Panc1 (cell line): Measurements from ENCODE around the gene CARD16. TPM values are rescaled to one million over a fixed set of nuclear protein-coding genes. Genes with fewer than 3 reads are reported as not detected.

Source experiments
- ATAC-seq: fragments of 200-7000 bp; cut with Tn5 transposase; 2 replicates; pipeline ENCODE4 v1.9.1; 2020; ENCODE audit warnings: mild to moderate bottlenecking, moderate library complexity
- BruUV-seq: library from RNA; stranded (reverse); fragments of 400-500 nt; replicated peaks from 2 replicates; lab custom pipeline; 2021; lab: Mats Ljungman, UMichigan
- CTCF ChIA-PET: fragments of 300-600 bp; sonication (Branson Sonifier 250); formaldehyde crosslinking; loops from one replicate; lab custom pipeline; 2022; ENCODE audit warnings: antibody characterized with exemption; lab: Charles Lee
- POLR2A ChIA-PET: fragments of 300-600 bp; sonication (Branson Sonifier 250); formaldehyde crosslinking; loops from one replicate; lab custom pipeline; 2022; ENCODE audit warnings: antibody characterized with exemption; lab: Charles Lee
- DNase-seq: peaks from one replicate; pipeline ENCODE4 v3.0.0-alpha.2; 2010; ENCODE audit warnings: low read depth, low spot score
- H3K27ac ChIP-seq: 2 replicates; pipeline ENCODE4 v1.5.1; 2011; ENCODE audit warnings: mild to moderate bottlenecking, low read length, inconsistent platforms
- H3K27me3 ChIP-seq: fragments of 200-500 bp; sonication (Bioruptor generic); 2 replicates; pipeline ENCODE4 v1.6.0; 2014; ENCODE audit warnings: low read length, inconsistent platforms; ENCODE audit not compliant: control insufficient read depth, insufficient read depth
- H3K36me3 ChIP-seq: fragments of 200-500 bp; sonication (Bioruptor generic); 2 replicates; pipeline ENCODE4 v1.5.1; 2014; ENCODE audit warnings: inconsistent platforms, mild to moderate bottlenecking, low read length, moderate library complexity; ENCODE audit not compliant: control insufficient read depth, insufficient read depth
- H3K4me1 ChIP-seq: 2 replicates; pipeline ENCODE4 v1.5.1; 2011; ENCODE audit warnings: inconsistent platforms, mild to moderate bottlenecking, low read length, moderate library complexity; ENCODE audit not compliant: control insufficient read depth, insufficient read depth
- H3K4me3 ChIP-seq, 2 experiments: 2 replicates each; pipeline ENCODE4 v1.5.1; 2011 to 2012; ENCODE audit warnings: low read depth in 2 of 2, low read length in 2 of 2, mild to moderate bottlenecking in 2 of 2, inconsistent platforms in 1 of 2, moderate library complexity in 1 of 2
- H3K9me3 ChIP-seq: fragments of 200-500 bp; sonication (Bioruptor generic); 2 replicates; pipeline ENCODE4 v1.5.1; 2014; ENCODE audit warnings: low read depth, mild to moderate bottlenecking, inconsistent platforms, low read length, moderate library complexity; ENCODE audit not compliant: control insufficient read depth, insufficient read depth
- POLR2AphosphoS5 ChIP-seq: IDR thresholded peaks from 2 replicates; pipeline ENCODE4 v1.6.1; 2012; ENCODE audit warnings: mild to moderate bottlenecking, low read depth, low read length, moderate library complexity
- SIN3A ChIP-seq: IDR thresholded peaks from 2 replicates; pipeline ENCODE4 v1.6.1; 2012; ENCODE audit warnings: low read depth, mild to moderate bottlenecking, low read length, moderate library complexity, borderline replicate concordance; ENCODE audit not compliant: insufficient read depth
- TCF7L2 ChIP-seq: IDR thresholded peaks from 2 replicates; pipeline ENCODE4 v1.6.1; 2011; ENCODE audit warnings: mild to moderate bottlenecking, low read depth, low read length, inconsistent platforms
- in situ Hi-C: cut with HindIII; loops from 2 replicates; pipeline ENCODE4 v1.10.0; 2016; ENCODE audit warnings: low sequenced_read_pairs, low pct_unique_long_range_greater_than_20kb
- intact Hi-C: fragments of 100-400 bp; cut with micrococcal nuclease; formaldehyde crosslinking; loops from one replicate; pipeline ENCODE4 v1.10.0; 2022; ENCODE audit not compliant: unreplicated experiment
- total RNA-seq: library from RNA; stranded (reverse); gene quantifications from one replicate; pipeline ENCODE4 v1.2.1, GENCODE V29; 2021; ENCODE audit not compliant: unreplicated experiment
- TF ChIP-seq, protein P1 (sequence below): fragments of 450-650 bp; IDR thresholded peaks from 2 replicates; pipeline ENCODE4 v1.5.1; 2017; ENCODE audit warnings: mild to moderate bottlenecking
- TF ChIP-seq, protein P2 (sequence below), 2 experiments: IDR thresholded peaks; 2 replicates each; pipeline ENCODE4 v1.6.1; 2011 to 2012; ENCODE audit warnings: low read depth in 2 of 2, control low read depth in 1 of 2, low read length in 1 of 2, mild to moderate bottlenecking in 1 of 2, moderate library complexity in 1 of 2; ENCODE audit not compliant: insufficient read depth in 1 of 2

CARD16 gene
- total RNA-seq, 1 experiment from 2014 or later, result not detected

DNA sequence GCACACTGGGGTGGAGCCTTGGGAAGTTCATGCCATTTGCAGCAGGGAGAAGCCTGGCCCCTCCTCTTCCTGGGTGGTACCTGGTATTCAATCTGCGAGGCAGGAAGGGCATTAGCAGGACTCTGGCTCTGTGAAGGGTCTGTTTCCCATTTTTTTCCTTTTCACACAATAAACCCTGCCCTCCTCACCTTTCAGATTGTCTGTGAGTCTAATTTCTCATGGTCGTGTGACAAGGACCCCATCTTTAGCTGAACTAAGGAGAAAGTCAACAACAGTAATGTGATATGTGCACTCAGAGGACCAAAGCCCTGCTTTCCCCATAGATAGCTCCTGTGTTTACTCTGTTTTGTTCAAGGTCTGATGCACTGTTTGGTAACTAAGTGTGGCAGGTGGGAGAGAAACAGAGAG, 50.1 kb downstream of the CARD16 start:
- Histone ChIP-seq H3K27me3 (no peaks in the 10 kb centered on the region; the same call in 1 of the 2 replicates), H3K36me3 (no peaks in the 10 kb centered on the region), H3K4me3 (no peak overlapping the region), H3K4me1 (no peaks in the 10 kb centered on the region), H3K27ac (no peak overlapping the region), H3K9me3 (no peaks in the 10 kb centered on the region)
- CTCF ChIA-PET, result no interaction called here
- ATAC-seq (no peak), DNase-seq (no peak)
- BruUV-seq, result no TSS peak
- in situ Hi-C loops (no loop called here), intact Hi-C loops (no loop called here)
- TF ChIP-seq, protein P1, sequence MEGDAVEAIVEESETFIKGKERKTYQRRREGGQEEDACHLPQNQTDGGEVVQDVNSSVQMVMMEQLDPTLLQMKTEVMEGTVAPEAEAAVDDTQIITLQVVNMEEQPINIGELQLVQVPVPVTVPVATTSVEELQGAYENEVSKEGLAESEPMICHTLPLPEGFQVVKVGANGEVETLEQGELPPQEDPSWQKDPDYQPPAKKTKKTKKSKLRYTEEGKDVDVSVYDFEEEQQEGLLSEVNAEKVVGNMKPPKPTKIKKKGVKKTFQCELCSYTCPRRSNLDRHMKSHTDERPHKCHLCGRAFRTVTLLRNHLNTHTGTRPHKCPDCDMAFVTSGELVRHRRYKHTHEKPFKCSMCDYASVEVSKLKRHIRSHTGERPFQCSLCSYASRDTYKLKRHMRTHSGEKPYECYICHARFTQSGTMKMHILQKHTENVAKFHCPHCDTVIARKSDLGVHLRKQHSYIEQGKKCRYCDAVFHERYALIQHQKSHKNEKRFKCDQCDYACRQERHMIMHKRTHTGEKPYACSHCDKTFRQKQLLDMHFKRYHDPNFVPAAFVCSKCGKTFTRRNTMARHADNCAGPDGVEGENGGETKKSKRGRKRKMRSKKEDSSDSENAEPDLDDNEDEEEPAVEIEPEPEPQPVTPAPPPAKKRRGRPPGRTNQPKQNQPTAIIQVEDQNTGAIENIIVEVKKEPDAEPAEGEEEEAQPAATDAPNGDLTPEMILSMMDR, result no peak
- TF ChIP-seq SIN3A (no peak), POLR2AphosphoS5 (no peak), TCF7L2 (no peak)
- TF ChIP-seq, protein P2, sequence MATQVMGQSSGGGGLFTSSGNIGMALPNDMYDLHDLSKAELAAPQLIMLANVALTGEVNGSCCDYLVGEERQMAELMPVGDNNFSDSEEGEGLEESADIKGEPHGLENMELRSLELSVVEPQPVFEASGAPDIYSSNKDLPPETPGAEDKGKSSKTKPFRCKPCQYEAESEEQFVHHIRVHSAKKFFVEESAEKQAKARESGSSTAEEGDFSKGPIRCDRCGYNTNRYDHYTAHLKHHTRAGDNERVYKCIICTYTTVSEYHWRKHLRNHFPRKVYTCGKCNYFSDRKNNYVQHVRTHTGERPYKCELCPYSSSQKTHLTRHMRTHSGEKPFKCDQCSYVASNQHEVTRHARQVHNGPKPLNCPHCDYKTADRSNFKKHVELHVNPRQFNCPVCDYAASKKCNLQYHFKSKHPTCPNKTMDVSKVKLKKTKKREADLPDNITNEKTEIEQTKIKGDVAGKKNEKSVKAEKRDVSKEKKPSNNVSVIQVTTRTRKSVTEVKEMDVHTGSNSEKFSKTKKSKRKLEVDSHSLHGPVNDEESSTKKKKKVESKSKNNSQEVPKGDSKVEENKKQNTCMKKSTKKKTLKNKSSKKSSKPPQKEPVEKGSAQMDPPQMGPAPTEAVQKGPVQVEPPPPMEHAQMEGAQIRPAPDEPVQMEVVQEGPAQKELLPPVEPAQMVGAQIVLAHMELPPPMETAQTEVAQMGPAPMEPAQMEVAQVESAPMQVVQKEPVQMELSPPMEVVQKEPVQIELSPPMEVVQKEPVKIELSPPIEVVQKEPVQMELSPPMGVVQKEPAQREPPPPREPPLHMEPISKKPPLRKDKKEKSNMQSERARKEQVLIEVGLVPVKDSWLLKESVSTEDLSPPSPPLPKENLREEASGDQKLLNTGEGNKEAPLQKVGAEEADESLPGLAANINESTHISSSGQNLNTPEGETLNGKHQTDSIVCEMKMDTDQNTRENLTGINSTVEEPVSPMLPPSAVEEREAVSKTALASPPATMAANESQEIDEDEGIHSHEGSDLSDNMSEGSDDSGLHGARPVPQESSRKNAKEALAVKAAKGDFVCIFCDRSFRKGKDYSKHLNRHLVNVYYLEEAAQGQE (IDR thresholded peaks at IDR 0.05; ENCODE audit: insufficient read depth in 1 of 2, low read depth in 2 of 2, low read length in 1 of 2), result no peak
- POLR2A ChIA-PET, result no interaction called here

DNA sequence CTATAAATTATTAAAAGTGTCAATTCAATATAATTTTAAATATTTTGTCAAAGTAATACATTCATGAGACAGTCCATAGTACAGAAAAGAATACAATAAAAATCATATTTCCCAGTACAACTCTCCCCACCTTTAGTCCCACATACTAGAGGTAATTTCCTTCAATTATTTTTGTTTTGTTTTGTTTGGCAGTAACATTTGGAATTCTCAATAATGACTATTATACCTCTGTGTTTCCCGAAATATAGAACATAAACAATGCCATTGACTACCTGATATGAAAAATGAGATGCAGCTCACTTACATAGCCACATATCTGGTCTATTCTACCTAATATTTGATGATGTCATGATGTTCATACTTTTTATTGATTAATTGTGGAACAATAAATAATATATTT, 52.4 kb downstream of the CARD16 start:
- intact Hi-C loops, result no loop called here
- Histone ChIP-seq H3K27me3 (no peaks in the 10 kb centered on the region; the same call in 1 of the 2 replicates), H3K9me3 (no peaks in the 10 kb centered on the region), H3K4me1 (no peaks in the 10 kb centered on the region), H3K4me3 (no peak overlapping the region), H3K27ac (no peak overlapping the region), H3K36me3 (no peaks in the 10 kb centered on the region)
- ChIA-PET CTCF (no interaction called here), POLR2A (no interaction called here)
- DNase-seq, result no peak
- no peak for ATAC-seq
- TF ChIP-seq, protein P1, result no peak
- no peak for TF ChIP-seq TCF7L2
- TF ChIP-seq POLR2AphosphoS5, result no peak
- TF ChIP-seq, protein P2 (IDR thresholded peaks at IDR 0.05; ENCODE audit: insufficient read depth in 1 of 2, low read depth in 2 of 2, low read length in 1 of 2), result no peak
- no peak for TF ChIP-seq SIN3A
- in situ Hi-C loops, result no loop called here
- no TSS peak for BruUV-seq
